Stimulated activated CD8-positive, alpha-beta memory T cell treated with anti-CD3 and anti-CD28 coated beads, Interleukin-15, amount 100 ng/mL, for 24 hours (primary cell): ENCODE data around the gene DOCK7.

ENCODE experiments used
- DNase-seq: peaks from one replicate; pipeline ENCODE4 v3.0.0-alpha.2; 2020; ENCODE audit warnings: low read depth

Gene DOCK7

DNA sequence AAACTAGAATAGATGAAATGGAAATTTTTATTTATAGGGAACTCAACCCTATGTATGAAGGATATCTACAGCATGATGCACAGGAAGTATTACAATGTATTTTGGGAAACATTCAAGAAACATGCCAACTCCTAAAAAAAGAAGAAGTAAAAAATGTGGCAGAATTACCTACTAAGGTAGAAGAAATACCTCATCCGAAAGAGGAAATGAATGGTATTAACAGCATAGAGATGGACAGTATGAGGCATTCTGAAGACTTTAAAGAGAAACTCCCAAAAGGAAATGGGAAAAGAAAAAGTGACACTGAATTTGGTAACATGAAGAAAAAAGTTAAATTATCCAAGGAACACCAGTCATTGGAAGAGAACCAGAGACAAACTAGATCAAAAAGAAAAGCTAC is 243.5 kb downstream of the DOCK7 start:
- no peak for DNase-seq

DNA sequence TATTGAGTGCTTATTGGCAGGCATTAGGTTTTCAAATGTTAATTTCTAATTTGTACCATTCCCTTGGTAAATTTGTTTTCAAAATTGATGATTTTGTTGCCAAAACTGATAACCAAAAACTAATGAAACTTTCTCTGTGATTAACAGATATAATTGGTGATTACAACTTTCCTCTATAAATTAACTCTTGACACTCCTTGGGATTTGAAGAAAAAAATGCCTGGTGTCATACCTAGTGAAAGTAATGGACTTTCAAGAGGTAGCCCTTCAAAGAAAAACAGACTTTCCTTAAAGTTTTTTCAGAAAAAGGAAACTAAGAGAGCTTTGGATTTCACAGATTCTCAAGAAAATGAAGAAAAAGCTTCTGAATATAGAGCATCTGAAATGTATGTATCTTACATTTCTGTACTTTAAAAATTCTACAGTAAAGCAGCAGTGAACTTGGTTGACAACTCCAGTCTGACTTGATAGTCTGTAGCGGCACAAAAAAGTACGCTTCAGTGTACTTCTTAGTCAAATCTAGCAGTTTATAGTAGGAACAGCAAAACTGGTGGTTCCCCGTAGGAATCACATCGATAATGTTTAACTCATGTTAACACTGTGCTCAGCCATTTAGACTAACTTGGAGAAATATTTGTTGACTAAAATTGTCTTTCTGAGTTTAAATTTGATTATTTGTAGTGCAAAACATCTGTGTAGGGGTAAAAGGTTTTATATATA is 248.4 kb downstream of the DOCK7 start:
- DNase-seq = no peak

DNA sequence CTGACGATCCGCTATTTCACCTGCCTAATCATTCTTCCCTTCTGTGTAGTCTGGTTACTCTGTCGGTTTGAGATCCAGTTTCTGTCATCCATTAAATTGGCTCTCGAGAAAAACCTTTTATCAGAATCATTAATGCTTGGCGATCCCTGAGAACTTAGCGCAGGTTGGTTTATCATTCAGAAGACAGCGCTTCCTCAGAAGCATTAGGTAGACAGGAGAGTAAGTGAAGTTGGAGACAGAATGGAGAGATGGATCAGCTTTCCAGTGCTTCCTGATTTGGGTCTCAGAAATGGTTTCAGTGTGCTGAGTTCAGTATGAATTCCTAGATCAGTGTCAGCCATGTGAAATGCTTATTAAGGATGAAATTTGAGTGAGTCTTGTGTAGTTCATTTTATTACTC is 250.0 kb downstream of the DOCK7 start:
- DNase-seq = no peak

DNA sequence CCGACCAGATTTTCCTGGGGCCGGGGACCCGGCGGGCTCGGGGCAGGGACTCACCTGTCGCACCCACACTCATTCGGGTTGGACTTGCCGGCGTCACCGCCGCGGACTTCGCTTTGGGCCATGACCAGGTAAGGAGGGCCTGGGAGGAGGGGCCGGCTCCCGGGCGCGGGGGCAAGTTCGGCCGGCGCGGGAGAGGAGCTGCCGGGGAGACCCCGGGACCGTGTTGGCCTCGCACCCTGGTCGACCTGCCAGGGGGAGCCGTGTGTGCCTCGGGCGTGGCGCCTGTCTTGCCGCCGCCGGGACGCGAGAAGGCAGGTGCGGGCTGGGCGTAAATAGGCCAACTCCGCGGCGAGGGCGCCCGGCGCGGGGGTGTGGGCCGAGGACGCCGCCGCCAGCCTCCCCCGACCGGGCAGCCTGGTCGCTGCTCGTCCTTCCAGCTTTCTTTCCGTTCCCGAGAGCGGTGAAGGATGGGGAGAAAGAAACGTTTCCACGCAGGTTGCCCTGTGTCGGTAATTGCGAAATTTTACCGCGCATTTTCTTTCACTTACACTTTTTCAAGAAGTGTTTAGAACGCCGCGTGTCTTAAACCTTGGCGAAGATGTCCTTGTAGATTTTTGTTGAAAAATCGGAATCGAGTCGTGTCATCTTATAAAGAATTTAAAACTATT is 250.8 kb downstream of the DOCK7 start:
- DNase-seq = no peak

- peak; percentile 81 for DNase-seq
Observed at GRCh38 chr1:62436466-62437272, 251.5 kb downstream of the DOCK7 start, which contains the start of gene USP1. Gene USP1 (plus strand): TSS chr1:62437049. CDS start chr1:62439868, 2,819 bp downstream.

DNA sequence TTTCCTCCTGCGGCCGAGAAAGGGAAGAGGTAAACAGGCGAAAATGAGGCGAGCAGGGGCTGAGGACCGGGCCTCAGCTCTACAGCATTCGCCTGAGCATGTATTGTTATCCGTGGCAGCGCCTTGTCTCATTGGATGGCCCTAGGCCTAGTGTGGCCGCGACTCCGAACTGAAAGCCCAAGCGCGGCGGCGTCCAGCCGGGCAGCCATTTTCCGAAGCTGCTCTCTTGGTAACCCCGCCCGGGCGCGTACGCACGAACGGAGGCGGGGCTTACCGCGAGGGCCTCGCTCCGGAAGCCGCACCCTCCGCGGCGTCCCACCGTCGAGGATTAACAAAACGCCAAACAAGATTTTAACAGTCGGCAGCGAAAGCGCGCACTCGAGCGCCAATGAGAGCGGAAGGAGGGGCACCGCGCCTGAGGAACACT is 252.1 kb downstream of the DOCK7 start:
- DNase-seq = peak; percentile 84

GRCh38 chr1:62435231-62436038 is 252.8 kb downstream of the DOCK7 start:
- no peak for DNase-seq

GRCh38 chr1:62434618-62435001 is 253.6 kb downstream of the DOCK7 start:
- DNase-seq = no peak

DNA sequence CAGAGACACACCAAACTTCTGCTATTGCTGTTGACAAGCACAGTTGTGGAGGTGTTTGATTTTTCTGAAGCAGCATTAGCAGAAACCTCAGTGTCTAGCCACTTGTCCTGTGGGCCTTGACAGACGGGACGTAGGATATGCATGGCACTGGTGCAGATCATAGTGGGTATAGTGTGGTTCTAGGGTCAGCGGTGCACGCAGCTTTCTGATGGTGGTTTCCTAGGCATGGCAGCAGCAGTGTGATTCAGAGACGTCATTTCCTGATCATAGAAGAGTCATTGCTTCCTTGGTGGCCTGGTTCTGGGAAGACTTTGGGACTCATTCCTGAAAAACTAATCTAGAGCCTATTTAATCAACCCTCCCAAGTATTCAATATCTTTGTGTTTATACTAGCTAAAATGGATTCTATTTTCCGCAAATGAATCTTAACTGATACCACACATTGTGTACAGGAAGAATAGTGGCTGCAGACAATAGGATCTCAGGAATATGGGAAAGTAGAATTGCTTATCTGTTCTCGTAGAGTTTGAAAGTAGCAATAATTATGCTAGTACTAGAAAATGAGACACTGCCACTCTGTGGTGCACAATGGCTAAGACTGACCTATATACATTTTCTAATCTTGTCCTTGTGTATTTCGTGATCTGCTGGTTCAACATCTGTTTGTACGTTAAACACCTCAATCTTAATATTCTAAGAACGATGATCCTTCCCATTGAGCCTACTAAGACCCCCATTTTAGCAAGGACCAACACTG is 254.1 kb downstream of the DOCK7 start:
- DNase-seq = no peak

- no peak for DNase-seq
Observed at GRCh38 chr1:62429581-62429980, 258.6 kb downstream of the DOCK7 start.

DNA sequence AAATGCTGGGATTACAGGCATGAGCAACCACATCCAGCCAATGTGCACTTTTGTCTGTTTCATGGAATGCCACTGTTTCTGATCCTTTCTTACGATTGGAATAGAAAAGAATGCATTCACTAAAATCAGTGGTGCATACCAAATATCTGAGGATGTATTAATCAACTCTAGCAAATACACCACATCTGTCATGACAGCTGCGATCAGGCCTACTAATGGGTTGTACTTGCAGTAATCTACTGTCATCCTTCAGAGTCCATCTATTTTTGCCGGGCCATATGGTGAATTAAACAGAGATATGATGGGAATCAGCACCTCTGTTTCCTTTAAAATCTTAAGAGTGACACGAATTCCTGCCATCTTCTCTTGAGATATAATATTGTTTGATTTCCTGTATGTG is 259.8 kb downstream of the DOCK7 start:
- DNase-seq = no peak

GRCh38 chr1:62426794-62427193 is 261.4 kb downstream of the DOCK7 start:
- DNase-seq = no peak

- no peak for DNase-seq
Observed at GRCh38 chr1:62426237-62426636, 261.9 kb downstream of the DOCK7 start.

- DNase-seq = no peak
Observed at GRCh38 chr1:62425041-62425440, 263.1 kb downstream of the DOCK7 start.

- no peak for DNase-seq
Observed at GRCh38 chr1:62424411-62424810, 263.8 kb downstream of the DOCK7 start.

DNA sequence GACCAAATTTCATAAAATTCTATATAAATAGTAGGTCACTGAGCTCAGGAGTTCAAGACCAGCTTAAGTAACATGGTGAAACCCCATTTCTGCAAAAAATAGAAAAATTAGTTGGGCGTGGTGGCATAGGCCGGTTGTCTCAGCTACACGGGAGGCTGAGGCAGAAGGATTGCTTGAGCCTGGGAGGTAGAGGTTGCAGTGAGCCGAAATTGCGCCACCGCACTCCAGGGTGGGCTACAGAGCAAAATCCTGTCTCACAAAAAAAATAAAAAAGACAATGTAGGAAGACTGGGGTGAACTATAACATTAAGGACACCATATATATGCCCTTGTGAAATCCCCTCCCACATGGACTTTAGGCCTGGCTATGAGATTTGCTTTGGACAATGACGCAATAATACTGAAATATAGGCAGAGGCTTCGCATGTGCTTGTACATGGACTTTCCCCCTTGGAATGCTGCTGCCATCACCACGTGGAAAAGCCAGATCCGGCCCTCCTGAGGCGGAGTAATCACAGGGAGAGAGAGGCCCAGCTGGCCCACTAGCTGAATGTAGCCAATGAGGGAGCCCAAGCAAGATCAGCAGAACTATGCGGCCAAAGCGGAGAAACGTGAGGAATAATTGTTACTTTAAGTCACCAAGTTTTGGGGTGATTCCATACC is 264.5 kb downstream of the DOCK7 start:
- DNase-seq = no peak

GRCh38 chr1:62420214-62420613 is 268.0 kb downstream of the DOCK7 start:
- no peak for DNase-seq

- no peak for DNase-seq
Observed at GRCh38 chr1:62417351-62417999, 270.7 kb downstream of the DOCK7 start.

GRCh38 chr1:62415687-62416086 is 272.5 kb downstream of the DOCK7 start:
- DNase-seq = no peak

GRCh38 chr1:62407398-62408009 is 280.7 kb downstream of the DOCK7 start:
- DNase-seq = no peak
